Gastrocnemius medialis (tissue), 4 donors: Measurements from ENCODE around the gene STAM. TPM values are rescaled to one million over a fixed set of nuclear protein-coding genes. Genes with fewer than 3 reads are reported as not detected.

Experiments used
- ATAC-seq, 2 donors: fragments of 150-250 bp; one replicate each; pipeline ENCODE4 v1.9.1; 2016
- DNase-seq, 2 donors: peaks; one replicate each; pipeline ENCODE4 v3.0.0-alpha.2; 2019
- H3K27ac ChIP-seq, 4 donors: fragments of 200-600 bp; sonication (generic); 1 replicate in 1 of 4; 2 replicates in 3 of 4; pipeline ENCODE4 v1.5.1; 2016 to 2018; ENCODE audit warnings: mild to moderate bottlenecking in 2 of 4, moderate library complexity in 1 of 4
- H3K27me3 ChIP-seq, 3 donors: fragments of 200-600 bp; sonication (generic) in 2 of 3; 1 replicate in 1 of 3; 2 replicates in 2 of 3; pipeline versions ENCODE4 v1.5.1 to v1.6.0; 2016 to 2019; ENCODE audit warnings: mild to moderate bottlenecking in 1 of 3, moderate library complexity in 1 of 3
- H3K36me3 ChIP-seq, 2 donors: fragments of 200-600 bp; sonication (generic) in 1 of 2; one replicate each; pipeline ENCODE4 v1.5.1; 2017 to 2018
- H3K4me1 ChIP-seq, 2 donors: fragments of 200-600 bp; sonication (generic) in 1 of 2; one replicate each; pipeline ENCODE4 v1.5.1; 2016 to 2017; ENCODE audit warnings: mild to moderate bottlenecking in 2 of 2
- H3K4me3 ChIP-seq, 4 donors: fragments of 200-600 bp; sonication (generic) in 3 of 4; 1 replicate in 1 of 4; 2 replicates in 3 of 4; pipeline ENCODE4 v1.5.1; 2016 to 2019; ENCODE audit warnings: mild to moderate bottlenecking in 2 of 4
- H3K9me3 ChIP-seq, 3 donors: fragments of 200-600 bp; sonication (generic) in 2 of 3; 1 replicate in 1 of 3; 2 replicates in 2 of 3; pipeline ENCODE4 v1.5.1; 2016 to 2019
- CTCF ChIP-seq, 5 experiments: fragments of 450-650 bp in 3 of 5; fragments of 200-600 bp in 2 of 5; sonication (generic) in 2 of 5; IDR thresholded peaks in 4 of 5; conservative IDR thresholded peaks in 1 of 5; 1 replicate in 4 of 5; 2 replicates in 1 of 5; pipeline ENCODE4 v1.5.1; 2016 to 2019; ENCODE audit warnings: antibody characterized with exemption in 5 of 5, mild to moderate bottlenecking in 3 of 5, moderate library complexity in 3 of 5
- POLR2A ChIP-seq, 2 donors: fragments of 450-650 bp; IDR thresholded peaks; one replicate each; pipeline ENCODE4 v1.6.1; 2017; ENCODE audit warnings: antibody characterized with exemption in 2 of 2, mild to moderate bottlenecking in 2 of 2, moderate library complexity in 2 of 2
- in situ Hi-C, 4 donors: fragments of 200-750 bp; cut with MboI; loops; one replicate each; pipeline versions ENCODE4 v1.15.0 to v1.8.0; 2017; ENCODE audit warnings: low sequenced_read_pairs in 4 of 4
- intact Hi-C: fragments of 100-400 bp; cut with DNase I; formaldehyde crosslinking; loops from one replicate; pipeline ENCODE4 v1.15.1; 2023; ENCODE audit warnings: low total_unique reads
- total RNA-seq, 4 donors: library from RNA; depleted of rRNA; stranded (reverse); fragments of >200 nt; gene quantifications; one replicate each; pipeline versions ENCODE4 v1.1.0 to v1.2.3, GENCODE V29; 2016

STAM gene
- total RNA-seq, 4 donors from 2014 or later, result 28.6 to 52.0 (median 35.2) TPM

GRCh38 chr10:17676919-17677318 lies 33.0 kb downstream of the STAM start:
- no peaks in the 10 kb centered on the region for H3K27me3 ChIP-seq
- intact Hi-C loops (loop anchor here (5.0 kb wide), 1 partner anchor 60 kb away; no protein-coding TSS in a partner anchor), in situ Hi-C loops (no loop called here)
- no peak for TF ChIP-seq POLR2A (IDR thresholded peaks at IDR 0.05)
- no peak for TF ChIP-seq CTCF (IDR thresholded peaks at IDR 0.05 in 4 of 5, conservative IDR thresholded peaks at IDR 0.05 in 1 of 5)
- H3K27ac ChIP-seq, result peak overlapping the region; percentile 81 to 88 (median 86)
- DNase-seq, result no peak
- H3K4me3 ChIP-seq, result peak overlapping the region in 1 of 4 donors; percentile 32
- H3K36me3 ChIP-seq, result no peaks in the 10 kb centered on the region
- H3K9me3 ChIP-seq, result no peaks in the 10 kb centered on the region
- H3K4me1 ChIP-seq, result peaks cover 56% of the 10 kb centered on the region in 2 donors
- no peak for ATAC-seq

DNA sequence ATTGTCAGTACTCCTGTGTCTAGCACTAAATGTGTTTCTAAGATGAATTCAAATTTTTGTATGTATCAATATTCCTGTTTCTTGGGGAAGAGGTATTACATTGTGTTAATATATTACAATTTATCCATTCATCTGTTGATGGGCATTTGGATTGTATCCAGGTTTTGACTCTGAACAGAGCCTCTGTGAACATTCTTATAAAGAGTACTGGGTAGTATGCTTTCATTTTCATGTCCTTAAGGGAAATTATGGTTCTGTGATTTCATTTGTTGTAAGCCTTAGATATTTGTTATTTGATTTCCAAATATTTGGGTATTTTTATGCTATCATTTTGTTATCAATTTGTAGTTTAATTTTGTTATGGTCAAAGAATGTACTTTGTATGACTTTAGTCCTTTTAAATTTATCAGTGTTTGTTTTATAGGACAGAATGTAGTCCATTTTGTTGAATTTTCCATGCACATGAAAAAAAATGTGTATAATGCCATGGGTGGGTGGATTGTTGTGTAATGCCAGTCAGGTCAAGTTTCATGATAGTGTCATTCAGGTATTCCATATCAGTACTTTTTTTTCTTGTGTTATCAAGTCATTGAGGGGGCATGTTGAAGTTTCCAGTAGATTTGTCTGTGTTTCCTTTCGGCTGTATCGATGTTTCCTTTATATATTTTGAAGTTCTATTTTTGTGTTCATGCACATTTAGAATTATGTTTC lies 38.4 kb downstream of the STAM start:
- H3K27ac ChIP-seq, result peak overlapping the region in 2 of 4 donors; percentile 15 to 20
- ATAC-seq (no peak), DNase-seq (no peak)
- H3K36me3 ChIP-seq, result no peaks in the 10 kb centered on the region
- peak overlapping the region in 1 of 4 donors; percentile 19 for H3K4me3 ChIP-seq
- no peaks in the 10 kb centered on the region for H3K9me3 ChIP-seq
- H3K27me3 ChIP-seq, result no peaks in the 10 kb centered on the region
- intact Hi-C loops (no loop called here), in situ Hi-C loops (no loop called here)
- H3K4me1 ChIP-seq, result peaks cover 25 to 33% of the 10 kb centered on the region in 2 donors
- TF ChIP-seq POLR2A (IDR thresholded peaks at IDR 0.05), result no peak
- TF ChIP-seq CTCF (IDR thresholded peaks at IDR 0.05 in 4 of 5, conservative IDR thresholded peaks at IDR 0.05 in 1 of 5), result no peak

GRCh38 chr10:17683541-17683940 lies 39.6 kb downstream of the STAM start:
- Histone ChIP-seq H3K27ac (peak overlapping the region in 2 of 4 donors; percentile 15 to 20), H3K27me3 (no peaks in the 10 kb centered on the region), H3K9me3 (no peaks in the 10 kb centered on the region), H3K4me1 (peaks cover 23 to 31% of the 10 kb centered on the region in 2 donors), H3K4me3 (no peak overlapping the region), H3K36me3 (peaks cover 0 to 5% of the 10 kb centered on the region in 2 donors)
- ATAC-seq (no peak), DNase-seq (no peak)
- TF ChIP-seq POLR2A (IDR thresholded peaks at IDR 0.05) (no peak), CTCF (IDR thresholded peaks at IDR 0.05 in 4 of 5, conservative IDR thresholded peaks at IDR 0.05 in 1 of 5) (no peak)
- in situ Hi-C loops (no loop called here), intact Hi-C loops (no loop called here)

DNA sequence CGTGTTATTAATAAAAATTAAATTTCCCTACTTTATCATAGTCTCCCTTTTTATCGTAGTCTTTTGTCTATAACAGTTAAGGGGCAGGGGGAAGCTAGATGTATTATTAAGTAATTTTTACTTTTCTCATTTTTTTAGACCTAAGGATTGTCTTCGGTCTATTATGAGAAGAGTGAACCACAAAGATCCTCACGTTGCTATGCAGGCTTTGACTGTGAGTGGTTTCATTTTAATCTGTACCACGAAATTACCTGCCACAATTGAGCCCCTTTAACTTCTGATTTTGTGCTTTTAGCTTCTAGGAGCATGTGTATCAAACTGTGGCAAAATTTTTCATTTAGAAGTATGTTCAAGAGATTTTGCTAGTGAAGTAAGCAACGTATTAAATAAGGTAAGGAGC lies 40.6 kb downstream of the STAM start:
- H3K4me1 ChIP-seq, result peaks cover 23 to 31% of the 10 kb centered on the region in 2 donors
- no peak overlapping the region for H3K27ac ChIP-seq
- in situ Hi-C loops (no loop called here), intact Hi-C loops (no loop called here)
- H3K9me3 ChIP-seq, result no peaks in the 10 kb centered on the region
- DNase-seq, result no peak
- TF ChIP-seq CTCF (IDR thresholded peaks at IDR 0.05 in 4 of 5, conservative IDR thresholded peaks at IDR 0.05 in 1 of 5) (no peak), POLR2A (IDR thresholded peaks at IDR 0.05) (no peak)
- no peaks in the 10 kb centered on the region for H3K27me3 ChIP-seq
- no peak overlapping the region for H3K4me3 ChIP-seq
- ATAC-seq, result no peak
- H3K36me3 ChIP-seq, result peaks cover 0 to 10% of the 10 kb centered on the region in 2 donors
